ENCODE measurements around the gene MAML2. TPM values are rescaled to one million over a fixed set of nuclear protein-coding genes. Genes with fewer than 3 reads are reported as not detected.

The MAML2 gene
- total and polyA plus RNA-seq, 8 donors = 1.3 to 22.8 (median 12.1) TPM

DNA sequence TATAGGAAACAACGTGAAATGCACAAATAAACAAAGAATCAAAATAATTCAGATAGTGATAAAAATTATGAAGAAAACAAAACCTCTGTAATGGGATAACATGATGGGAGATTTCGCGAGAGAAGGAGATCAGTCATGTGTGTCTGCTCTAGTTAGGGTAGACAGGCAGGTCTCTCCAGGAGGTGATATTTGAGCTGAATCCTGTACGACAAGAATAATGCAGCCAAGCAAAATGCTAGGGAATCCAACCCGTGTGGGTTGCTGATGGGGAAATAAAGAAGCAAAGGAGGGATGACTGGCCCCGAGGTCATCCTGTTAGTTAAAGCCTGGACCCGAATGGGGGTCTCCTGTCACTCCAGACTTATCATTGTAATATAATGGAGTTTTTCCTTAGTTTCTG, 16.0 kb downstream of the MAML2 start:
- H3K4me1 ChIP-seq = peaks cover 0 to 37% (median 11%) of the 10 kb centered on the region in 4 donors
- TF ChIP-seq POLR2AphosphoS5 (IDR thresholded peaks at IDR 0.05) = no peak
- TF ChIP-seq, protein P1, sequence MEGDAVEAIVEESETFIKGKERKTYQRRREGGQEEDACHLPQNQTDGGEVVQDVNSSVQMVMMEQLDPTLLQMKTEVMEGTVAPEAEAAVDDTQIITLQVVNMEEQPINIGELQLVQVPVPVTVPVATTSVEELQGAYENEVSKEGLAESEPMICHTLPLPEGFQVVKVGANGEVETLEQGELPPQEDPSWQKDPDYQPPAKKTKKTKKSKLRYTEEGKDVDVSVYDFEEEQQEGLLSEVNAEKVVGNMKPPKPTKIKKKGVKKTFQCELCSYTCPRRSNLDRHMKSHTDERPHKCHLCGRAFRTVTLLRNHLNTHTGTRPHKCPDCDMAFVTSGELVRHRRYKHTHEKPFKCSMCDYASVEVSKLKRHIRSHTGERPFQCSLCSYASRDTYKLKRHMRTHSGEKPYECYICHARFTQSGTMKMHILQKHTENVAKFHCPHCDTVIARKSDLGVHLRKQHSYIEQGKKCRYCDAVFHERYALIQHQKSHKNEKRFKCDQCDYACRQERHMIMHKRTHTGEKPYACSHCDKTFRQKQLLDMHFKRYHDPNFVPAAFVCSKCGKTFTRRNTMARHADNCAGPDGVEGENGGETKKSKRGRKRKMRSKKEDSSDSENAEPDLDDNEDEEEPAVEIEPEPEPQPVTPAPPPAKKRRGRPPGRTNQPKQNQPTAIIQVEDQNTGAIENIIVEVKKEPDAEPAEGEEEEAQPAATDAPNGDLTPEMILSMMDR (IDR thresholded peaks at IDR 0.05) = no peak
- TF ChIP-seq EP300 (IDR thresholded peaks at IDR 0.05) = no peak
- TF ChIP-seq POLR2A (IDR thresholded peaks at IDR 0.05) = no peak
- H3K9me3 ChIP-seq = no peaks in the 10 kb centered on the region
- H3K4me3 ChIP-seq = no peak overlapping the region
- no peak overlapping the region for H3K27ac ChIP-seq
- no peaks in the 10 kb centered on the region for H3K27me3 ChIP-seq
- no peak for DNase-seq
- no peaks in the 10 kb centered on the region for H3K36me3 ChIP-seq
- 89 to 96% (median 93%) methylated on average over 7 of the region's 7 CpGs for WGBS, 5 donors
- intact Hi-C loops (cut with DNase I; ENCODE audit: low total_unique reads) = no loop called here

DNA sequence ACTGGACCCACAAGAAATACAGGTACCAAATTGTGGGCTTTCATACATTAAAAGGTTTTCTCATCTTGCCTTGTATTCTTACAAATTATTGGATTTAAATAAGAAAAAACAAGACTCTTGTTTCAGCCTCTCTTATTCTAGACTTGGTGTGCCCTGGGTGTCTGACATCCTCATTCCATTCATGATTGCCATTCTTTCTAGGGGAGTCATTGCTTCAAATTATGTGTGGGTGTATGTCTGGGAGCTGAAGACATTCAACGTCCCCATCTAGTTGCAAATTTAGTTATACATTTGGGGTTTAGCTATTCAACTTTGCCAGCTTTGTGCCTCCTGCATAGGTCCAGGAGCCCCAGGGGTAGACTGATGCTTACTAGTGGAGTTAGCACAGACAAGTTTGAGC, 18.1 kb downstream of the MAML2 start:
- DNase-seq = no peak

DNA sequence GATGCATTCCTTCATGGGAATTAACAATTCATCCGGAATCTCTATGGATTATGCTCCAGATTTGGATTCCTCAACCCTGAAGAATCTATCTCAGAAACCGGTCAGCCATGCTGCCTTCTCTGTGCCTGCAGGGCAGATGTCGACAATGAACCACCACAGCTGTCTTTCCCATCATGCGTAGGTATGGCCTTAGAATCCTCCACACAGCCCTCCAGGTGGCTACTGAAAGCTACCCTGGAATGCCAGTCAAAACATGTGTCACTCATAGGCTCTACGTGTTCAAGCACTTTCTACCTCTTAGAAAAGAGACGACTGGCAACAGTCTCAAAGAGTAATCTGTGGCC, 19.4 kb downstream of the MAML2 start:
- no peak for DNase-seq
- no peak overlapping the region for H3K4me3 ChIP-seq
- H3K27me3 ChIP-seq = no peaks in the 10 kb centered on the region
- no peak overlapping the region for H3K27ac ChIP-seq
- peaks cover 0 to 19% (median 9%) of the 10 kb centered on the region in 4 donors for H3K4me1 ChIP-seq
- 88 to 97% (median 95%) methylated on average over 6 of the region's 6 CpGs for WGBS, 5 donors
- H3K9me3 ChIP-seq = no peaks in the 10 kb centered on the region
- H3K36me3 ChIP-seq = no peaks in the 10 kb centered on the region
- intact Hi-C loops (cut with DNase I; ENCODE audit: low total_unique reads) = no loop called here
- TF ChIP-seq POLR2AphosphoS5 (IDR thresholded peaks at IDR 0.05) (no peak), POLR2A (IDR thresholded peaks at IDR 0.05) (no peak), EP300 (IDR thresholded peaks at IDR 0.05) (no peak)
- TF ChIP-seq, protein P1 (IDR thresholded peaks at IDR 0.05) = no peak

More for the DNA sequence above, 18.1 kb downstream of the MAML2 start:
- 22 to 42% (median 30%) methylated on average over 1 of the region's 1 CpG for WGBS, 5 donors
- Histone ChIP-seq H3K27ac (peak overlapping the region in 2 of 5 donors; percentile 2 to 28), H3K4me1 (peaks cover 0 to 19% (median 8%) of the 10 kb centered on the region in 4 donors), H3K4me3 (no peak overlapping the region), H3K9me3 (no peaks in the 10 kb centered on the region), H3K27me3 (no peaks in the 10 kb centered on the region), H3K36me3 (no peaks in the 10 kb centered on the region)
- intact Hi-C loops (cut with DNase I; ENCODE audit: low total_unique reads) = no loop called here
- TF ChIP-seq POLR2A (IDR thresholded peaks at IDR 0.05) (no peak), EP300 (IDR thresholded peaks at IDR 0.05) (no peak), POLR2AphosphoS5 (IDR thresholded peaks at IDR 0.05) (no peak)
- TF ChIP-seq, protein P1 (IDR thresholded peaks at IDR 0.05) = no peak

DNA sequence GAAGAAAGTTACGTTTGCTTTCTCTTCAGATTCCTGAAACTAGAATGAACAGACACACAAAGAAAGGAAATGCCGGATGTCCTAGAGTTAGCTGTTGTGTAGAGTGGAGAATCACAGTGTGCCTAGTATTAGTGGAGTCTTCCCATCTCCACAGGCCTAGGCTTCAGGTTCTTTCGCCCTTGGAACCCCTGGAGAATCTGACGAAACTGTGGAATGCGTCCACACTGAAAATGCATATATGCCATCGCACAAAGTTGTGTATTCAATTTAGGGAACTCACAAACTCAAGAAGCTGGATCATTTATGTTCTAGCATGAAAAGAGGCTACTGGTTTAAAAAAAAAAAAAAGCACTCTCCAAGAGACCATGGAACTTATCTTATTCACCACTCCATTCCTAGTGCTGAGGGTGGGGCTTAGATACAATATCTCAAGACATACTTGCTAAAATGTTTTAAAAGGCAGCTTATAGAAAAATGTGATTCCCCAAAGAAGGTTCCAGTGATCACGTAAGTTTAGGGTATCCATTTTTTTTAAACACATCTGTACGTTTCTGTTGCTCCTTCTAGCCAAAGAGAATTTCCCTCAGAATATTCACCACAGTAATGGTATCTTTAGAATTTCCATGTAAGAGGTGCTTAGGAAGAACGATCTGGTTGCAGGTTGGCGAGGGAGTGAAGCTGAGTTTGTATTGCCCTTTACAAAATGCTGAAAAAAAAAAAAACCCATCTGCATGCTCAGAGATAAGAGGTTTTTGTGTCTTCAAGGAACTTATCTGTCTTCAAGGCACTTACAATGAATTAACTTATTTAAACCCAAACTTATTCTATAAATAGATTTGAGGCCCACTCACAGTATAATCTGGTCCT, 20.0 kb downstream of the MAML2 start:
- TF ChIP-seq EP300 (IDR thresholded peaks at IDR 0.05) = no peak
- TF ChIP-seq POLR2A (IDR thresholded peaks at IDR 0.05) = no peak
- 83 to 94% (median 88%) methylated on average over 10 of the region's 10 CpGs for WGBS, 5 donors
- intact Hi-C loops (cut with DNase I; ENCODE audit: low total_unique reads) = no loop called here
- H3K4me3 ChIP-seq = no peak overlapping the region
- no peak overlapping the region for H3K27ac ChIP-seq
- no peaks in the 10 kb centered on the region for H3K36me3 ChIP-seq
- H3K27me3 ChIP-seq = no peaks in the 10 kb centered on the region
- H3K9me3 ChIP-seq = no peaks in the 10 kb centered on the region
- no peak for DNase-seq
- H3K4me1 ChIP-seq = peaks cover 4 to 25% (median 14%) of the 10 kb centered on the region in 4 donors

DNA sequence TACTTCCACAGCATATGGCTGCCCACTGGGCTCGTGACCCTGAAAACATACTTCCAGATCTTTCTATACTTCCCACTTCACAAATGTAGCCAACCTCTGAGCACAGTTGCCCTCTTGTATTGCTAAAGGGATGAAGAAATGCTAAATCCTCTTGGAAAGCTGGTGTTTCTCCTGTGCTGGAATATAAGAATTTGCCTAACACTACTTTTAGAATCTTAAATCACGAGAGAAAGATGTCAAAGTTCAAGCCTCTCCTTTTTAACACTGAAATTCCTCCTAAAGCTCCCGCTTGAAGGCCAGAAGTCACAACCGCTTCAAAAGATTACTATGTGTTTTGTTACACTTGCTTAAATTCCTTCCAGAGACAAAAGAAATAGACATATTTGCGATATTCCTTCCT, 21.9 kb downstream of the MAML2 start:
- intact Hi-C loops (cut with DNase I; ENCODE audit: low total_unique reads) = no loop called here
- Histone ChIP-seq H3K9me3 (no peaks in the 10 kb centered on the region), H3K27me3 (no peaks in the 10 kb centered on the region), H3K27ac (no peak overlapping the region), H3K36me3 (no peaks in the 10 kb centered on the region), H3K4me3 (no peak overlapping the region), H3K4me1 (peaks cover 13 to 41% (median 27%) of the 10 kb centered on the region in 4 donors)
- WGBS, 5 donors = 85 to 94% (median 93%) methylated on average over 5 of the region's 5 CpGs
- no peak for DNase-seq
- TF ChIP-seq EP300 (IDR thresholded peaks at IDR 0.05) = no peak
- TF ChIP-seq, protein P1 (IDR thresholded peaks at IDR 0.05) = no peak
- no peak for TF ChIP-seq POLR2A (IDR thresholded peaks at IDR 0.05)
- TF ChIP-seq POLR2AphosphoS5 (IDR thresholded peaks at IDR 0.05) = no peak

All from stomach (tissue), 9 donors.